SK-N-SH (cell line): ENCODE results near the gene PRKACB.

ENCODE experiments used
- CHD2 ChIP-seq: fragments of 150-350 bp; IDR thresholded peaks from 2 replicates; pipeline ENCODE4 v1.6.1; 2018; ENCODE audit warnings: low read length; ENCODE audit not compliant: partially characterized antibody
- CTCF ChIP-seq: fragments of 200-600 bp; sonication (generic); IDR thresholded peaks from 2 replicates; pipeline ENCODE4 v1.6.1; 2017; ENCODE audit warnings: antibody characterized with exemption, mild to moderate bottlenecking, moderate library complexity
- ELF1 ChIP-seq: IDR thresholded peaks from 2 replicates; pipeline ENCODE4 v1.4.0; 2012
- EP300 ChIP-seq, 2 experiments: IDR thresholded peaks; 2 replicates each; pipeline versions ENCODE4 v1.4.0 to v1.6.1; 2012; ENCODE audit warnings: borderline replicate concordance in 1 of 2, low read depth in 1 of 2, low read length in 1 of 2
- EZH2phosphoT487 ChIP-seq: fragments of 200-600 bp; sonication (generic); IDR thresholded peaks from 2 replicates; pipeline ENCODE4 v1.6.1; 2017; ENCODE audit warnings: low read depth, mixed run types, mild to moderate bottlenecking, antibody characterized with exemption, moderate library complexity, borderline replicate concordance
- GABPA ChIP-seq: IDR thresholded peaks from 2 replicates; pipeline ENCODE4 v1.4.0; 2012; ENCODE audit warnings: low read depth, mild to moderate bottlenecking
- JUND ChIP-seq: IDR thresholded peaks from 2 replicates; pipeline ENCODE4 v1.4.0; 2012
- POLR2AphosphoS5 ChIP-seq: IDR thresholded peaks from 2 replicates; pipeline ENCODE4 v1.6.1; 2012; ENCODE audit warnings: low read depth, low read length
- RFX5 ChIP-seq: IDR thresholded peaks from 2 replicates; pipeline ENCODE4 v1.6.1; 2012; ENCODE audit warnings: mild to moderate bottlenecking, improper control_type of control experiment, low read length
- RXRA ChIP-seq: IDR thresholded peaks from 2 replicates; pipeline ENCODE4 v1.4.0; 2012; ENCODE audit warnings: low read depth, mild to moderate bottlenecking, borderline replicate concordance
- TAF1 ChIP-seq: IDR thresholded peaks from 2 replicates; pipeline ENCODE4 v1.6.1; 2012; ENCODE audit warnings: low read depth, mild to moderate bottlenecking, low read length, moderate library complexity, borderline replicate concordance
- TEAD4 ChIP-seq: IDR thresholded peaks from 2 replicates; pipeline ENCODE4 v1.4.0; 2012; ENCODE audit warnings: mild to moderate bottlenecking, borderline replicate concordance; ENCODE audit not compliant: insufficient read depth
- TF ChIP-seq, protein P1 (sequence below): IDR thresholded peaks from 2 replicates; pipeline ENCODE4 v1.6.1; 2012; ENCODE audit warnings: mild to moderate bottlenecking, low read depth, low read length, moderate library complexity

DNA sequence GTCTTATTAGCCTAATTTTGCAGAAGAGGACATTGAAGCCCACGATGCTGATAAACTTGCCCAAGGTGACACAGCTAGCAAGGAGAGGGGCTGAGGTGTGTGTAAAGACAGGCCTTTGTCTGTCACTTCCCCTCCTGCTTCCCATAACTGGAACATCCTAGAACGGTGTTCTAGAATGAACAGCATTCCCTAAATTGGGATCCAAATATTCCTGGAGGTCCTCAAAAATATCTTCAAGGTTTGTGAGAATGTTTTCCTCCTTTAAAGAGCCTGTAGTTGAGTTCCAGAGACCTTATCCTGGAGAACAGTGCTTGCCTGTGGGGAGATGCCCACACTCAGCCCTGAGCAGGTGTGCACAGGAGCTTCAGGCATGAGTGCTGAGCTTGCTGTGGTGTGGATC lies 115.9 kb downstream of the PRKACB start:
- TF ChIP-seq TAF1 (no peak), EP300 (IDR thresholded peaks at IDR 0.05; ENCODE audit: borderline replicate concordance in 1 of 2, low read depth in 1 of 2, low read length in 1 of 2) (no peak), ELF1 (no peak), RFX5 (no peak), GABPA (no peak), JUND (no peak), RXRA (no peak), CTCF (no peak), TEAD4 (no peak), EZH2phosphoT487 (no peak), POLR2AphosphoS5 (no peak), CHD2 (no peak)
- TF ChIP-seq, protein P1, sequence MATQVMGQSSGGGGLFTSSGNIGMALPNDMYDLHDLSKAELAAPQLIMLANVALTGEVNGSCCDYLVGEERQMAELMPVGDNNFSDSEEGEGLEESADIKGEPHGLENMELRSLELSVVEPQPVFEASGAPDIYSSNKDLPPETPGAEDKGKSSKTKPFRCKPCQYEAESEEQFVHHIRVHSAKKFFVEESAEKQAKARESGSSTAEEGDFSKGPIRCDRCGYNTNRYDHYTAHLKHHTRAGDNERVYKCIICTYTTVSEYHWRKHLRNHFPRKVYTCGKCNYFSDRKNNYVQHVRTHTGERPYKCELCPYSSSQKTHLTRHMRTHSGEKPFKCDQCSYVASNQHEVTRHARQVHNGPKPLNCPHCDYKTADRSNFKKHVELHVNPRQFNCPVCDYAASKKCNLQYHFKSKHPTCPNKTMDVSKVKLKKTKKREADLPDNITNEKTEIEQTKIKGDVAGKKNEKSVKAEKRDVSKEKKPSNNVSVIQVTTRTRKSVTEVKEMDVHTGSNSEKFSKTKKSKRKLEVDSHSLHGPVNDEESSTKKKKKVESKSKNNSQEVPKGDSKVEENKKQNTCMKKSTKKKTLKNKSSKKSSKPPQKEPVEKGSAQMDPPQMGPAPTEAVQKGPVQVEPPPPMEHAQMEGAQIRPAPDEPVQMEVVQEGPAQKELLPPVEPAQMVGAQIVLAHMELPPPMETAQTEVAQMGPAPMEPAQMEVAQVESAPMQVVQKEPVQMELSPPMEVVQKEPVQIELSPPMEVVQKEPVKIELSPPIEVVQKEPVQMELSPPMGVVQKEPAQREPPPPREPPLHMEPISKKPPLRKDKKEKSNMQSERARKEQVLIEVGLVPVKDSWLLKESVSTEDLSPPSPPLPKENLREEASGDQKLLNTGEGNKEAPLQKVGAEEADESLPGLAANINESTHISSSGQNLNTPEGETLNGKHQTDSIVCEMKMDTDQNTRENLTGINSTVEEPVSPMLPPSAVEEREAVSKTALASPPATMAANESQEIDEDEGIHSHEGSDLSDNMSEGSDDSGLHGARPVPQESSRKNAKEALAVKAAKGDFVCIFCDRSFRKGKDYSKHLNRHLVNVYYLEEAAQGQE: no peak
